Inflammatory macrophage treated with lipopolysaccharide for 1 hour (primary cell): Measurements from ENCODE around the gene PDK1.
"Not testable (repeated sequence)": the region's sequence is repeated elsewhere in the genome, so short reads cannot be mapped to it uniquely, and the experiment has no call there.

Experiments used
- DNase-seq, 2 donors: peaks; one replicate each; pipeline ENCODE4 v3.0.0-alpha.2; 2020 to 2022

Gene PDK1

GRCh38 chr2:172554352-172555271 lies 1.3 kb upstream of the PDK1 start:
- no peak for DNase-seq

GRCh38 chr2:172555272-172555521 lies 693 bp upstream of the PDK1 start:
- no peak for DNase-seq

- DNase-seq = peak; percentile 62 to 75
Measured at GRCh38 chr2:172556284-172557033, 569 bp downstream of the PDK1 start.

- DNase-seq = no peak
Measured at GRCh38 chr2:172558372-172558771, 2.5 kb downstream of the PDK1 start.

- DNase-seq = no peak
Measured at GRCh38 chr2:172560721-172561120, 4.8 kb downstream of the PDK1 start.

GRCh38 chr2:172561270-172561669 lies 5.4 kb downstream of the PDK1 start:
- DNase-seq = no peak

GRCh38 chr2:172562298-172562697 lies 6.4 kb downstream of the PDK1 start:
- DNase-seq = no peak

- no peak for DNase-seq
Measured at GRCh38 chr2:172564376-172564775, 8.5 kb downstream of the PDK1 start.

GRCh38 chr2:172571245-172571644 lies 15.4 kb downstream of the PDK1 start:
- DNase-seq = no peak

- no peak for DNase-seq
Measured at GRCh38 chr2:172572981-172573380, 17.1 kb downstream of the PDK1 start.

GRCh38 chr2:172574965-172575364 lies 19.1 kb downstream of the PDK1 start:
- no peak for DNase-seq

GRCh38 chr2:172578054-172578453 lies 22.2 kb downstream of the PDK1 start:
- DNase-seq = no peak

- no peak for DNase-seq
Measured at GRCh38 chr2:172578860-172579512, 23.1 kb downstream of the PDK1 start.

GRCh38 chr2:172580544-172580943 lies 24.7 kb downstream of the PDK1 start:
- no peak for DNase-seq

GRCh38 chr2:172582656-172583055 lies 26.8 kb downstream of the PDK1 start:
- DNase-seq = no peak

- no peak for DNase-seq
Measured at GRCh38 chr2:172586245-172586891, 30.5 kb downstream of the PDK1 start.

GRCh38 chr2:172587231-172587630 lies 31.3 kb downstream of the PDK1 start:
- DNase-seq = not testable (repeated sequence)

GRCh38 chr2:172588931-172589330 lies 33.0 kb downstream of the PDK1 start:
- DNase-seq = no peak

- DNase-seq = not testable (repeated sequence)
Measured at GRCh38 chr2:172591386-172591785, 35.5 kb downstream of the PDK1 start.

GRCh38 chr2:172592190-172592589 lies 36.3 kb downstream of the PDK1 start:
- not testable (repeated sequence) for DNase-seq

- no peak for DNase-seq
Measured at GRCh38 chr2:172596776-172597175, 40.9 kb downstream of the PDK1 start.

GRCh38 chr2:172597176-172597842 lies 41.4 kb downstream of the PDK1 start:
- no peak for DNase-seq

GRCh38 chr2:172599947-172600346 lies 44.1 kb downstream of the PDK1 start:
- no peak for DNase-seq
